ENCODE measurements around the gene FAM149A.

DNA sequence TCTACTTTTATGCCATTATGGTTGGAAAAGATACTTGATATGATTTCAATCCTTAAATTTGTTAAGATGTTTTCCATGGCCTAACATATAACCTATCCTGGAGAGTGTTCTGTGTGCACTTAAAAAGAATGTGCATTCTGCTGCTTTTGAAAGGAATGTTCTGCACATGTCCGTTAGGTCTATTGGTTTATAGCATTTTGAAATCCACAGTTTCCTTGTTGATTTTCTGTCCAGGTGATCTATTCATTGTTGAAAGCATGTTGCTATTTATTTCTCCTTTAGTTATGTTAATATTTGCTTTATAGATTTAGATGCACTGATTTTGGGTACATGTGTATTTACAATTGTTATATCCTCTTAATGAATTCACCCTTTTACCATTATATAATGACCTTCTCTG, 117.1 kb downstream of the FAM149A start:
- TF ChIP-seq ZFP3 (CRISPR knock-in tag; IDR thresholded peaks at IDR 0.05) (no peak), ZC3H10 (CRISPR knock-in tag; IDR thresholded peaks at IDR 0.05) (no peak), SNAI2 (CRISPR knock-in tag; IDR thresholded peaks at IDR 0.05) (no peak), BACH2 (CRISPR knock-in tag; IDR thresholded peaks at IDR 0.05; ENCODE audit: borderline replicate concordance) (no peak), TCF4 (CRISPR knock-in tag; IDR thresholded peaks at IDR 0.05; ENCODE audit: borderline replicate concordance) (no peak), ZFP30 (CRISPR knock-in tag; IDR thresholded peaks at IDR 0.05) (no peak), ARNTL (CRISPR knock-in tag; IDR thresholded peaks at IDR 0.05; ENCODE audit: borderline replicate concordance, low read depth) (no peak), ESRRG (CRISPR knock-in tag; IDR thresholded peaks at IDR 0.05) (no peak), RARB (CRISPR knock-in tag; IDR thresholded peaks at IDR 0.05) (no peak), ISL1 (CRISPR knock-in tag; IDR thresholded peaks at IDR 0.05) (no peak)
- TF ChIP-seq, protein P1, sequence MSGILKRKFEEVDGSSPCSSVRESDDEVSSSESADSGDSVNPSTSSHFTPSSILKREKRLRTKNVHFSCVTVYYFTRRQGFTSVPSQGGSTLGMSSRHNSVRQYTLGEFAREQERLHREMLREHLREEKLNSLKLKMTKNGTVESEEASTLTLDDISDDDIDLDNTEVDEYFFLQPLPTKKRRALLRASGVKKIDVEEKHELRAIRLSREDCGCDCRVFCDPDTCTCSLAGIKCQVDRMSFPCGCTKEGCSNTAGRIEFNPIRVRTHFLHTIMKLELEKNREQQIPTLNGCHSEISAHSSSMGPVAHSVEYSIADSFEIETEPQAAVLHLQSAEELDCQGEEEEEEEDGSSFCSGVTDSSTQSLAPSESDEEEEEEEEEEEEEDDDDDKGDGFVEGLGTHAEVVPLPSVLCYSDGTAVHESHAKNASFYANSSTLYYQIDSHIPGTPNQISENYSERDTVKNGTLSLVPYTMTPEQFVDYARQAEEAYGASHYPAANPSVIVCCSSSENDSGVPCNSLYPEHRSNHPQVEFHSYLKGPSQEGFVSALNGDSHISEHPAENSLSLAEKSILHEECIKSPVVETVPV (CRISPR knock-in tag; IDR thresholded peaks at IDR 0.05), result no peak
- TF ChIP-seq, protein P2, sequence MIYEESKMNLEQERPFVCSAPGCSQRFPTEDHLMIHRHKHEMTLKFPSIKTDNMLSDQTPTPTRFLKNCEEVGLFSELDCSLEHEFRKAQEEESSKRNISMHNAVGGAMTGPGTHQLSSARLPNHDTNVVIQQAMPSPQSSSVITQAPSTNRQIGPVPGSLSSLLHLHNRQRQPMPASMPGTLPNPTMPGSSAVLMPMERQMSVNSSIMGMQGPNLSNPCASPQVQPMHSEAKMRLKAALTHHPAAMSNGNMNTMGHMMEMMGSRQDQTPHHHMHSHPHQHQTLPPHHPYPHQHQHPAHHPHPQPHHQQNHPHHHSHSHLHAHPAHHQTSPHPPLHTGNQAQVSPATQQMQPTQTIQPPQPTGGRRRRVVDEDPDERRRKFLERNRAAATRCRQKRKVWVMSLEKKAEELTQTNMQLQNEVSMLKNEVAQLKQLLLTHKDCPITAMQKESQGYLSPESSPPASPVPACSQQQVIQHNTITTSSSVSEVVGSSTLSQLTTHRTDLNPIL (CRISPR knock-in tag; IDR thresholded peaks at IDR 0.05; ENCODE audit: low read depth), result no peak
- TF ChIP-seq, protein P3, sequence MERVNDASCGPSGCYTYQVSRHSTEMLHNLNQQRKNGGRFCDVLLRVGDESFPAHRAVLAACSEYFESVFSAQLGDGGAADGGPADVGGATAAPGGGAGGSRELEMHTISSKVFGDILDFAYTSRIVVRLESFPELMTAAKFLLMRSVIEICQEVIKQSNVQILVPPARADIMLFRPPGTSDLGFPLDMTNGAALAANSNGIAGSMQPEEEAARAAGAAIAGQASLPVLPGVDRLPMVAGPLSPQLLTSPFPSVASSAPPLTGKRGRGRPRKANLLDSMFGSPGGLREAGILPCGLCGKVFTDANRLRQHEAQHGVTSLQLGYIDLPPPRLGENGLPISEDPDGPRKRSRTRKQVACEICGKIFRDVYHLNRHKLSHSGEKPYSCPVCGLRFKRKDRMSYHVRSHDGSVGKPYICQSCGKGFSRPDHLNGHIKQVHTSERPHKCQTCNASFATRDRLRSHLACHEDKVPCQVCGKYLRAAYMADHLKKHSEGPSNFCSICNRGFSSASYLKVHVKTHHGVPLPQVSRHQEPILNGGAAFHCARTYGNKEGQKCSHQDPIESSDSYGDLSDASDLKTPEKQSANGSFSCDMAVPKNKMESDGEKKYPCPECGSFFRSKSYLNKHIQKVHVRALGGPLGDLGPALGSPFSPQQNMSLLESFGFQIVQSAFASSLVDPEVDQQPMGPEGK (CRISPR knock-in tag; IDR thresholded peaks at IDR 0.05; ENCODE audit: borderline replicate concordance), result no peak

All from SK-N-SH treated with all-trans-retinoic acid at 6 μM for 48 hours (cell line).